GM12801 (cell line): ENCODE data around the gene TMEM130.

Experiments
- CTCF ChIP-seq: IDR thresholded peaks from one replicate; pipeline ENCODE4 v1.5.1; 2011; ENCODE audit warnings: control low read depth; ENCODE audit not compliant: insufficient read length; ENCODE audit errors: extremely low read depth

The TMEM130 gene

GRCh38 chr7:98869027-98869596 is 702 bp downstream of the TMEM130 start:
- no peak for TF ChIP-seq CTCF

GRCh38 chr7:98868450-98868849 is 1.4 kb downstream of the TMEM130 start:
- no peak for TF ChIP-seq CTCF

- TF ChIP-seq CTCF, result no peak
Measured at GRCh38 chr7:98866765-98867164, 3.0 kb downstream of the TMEM130 start.

GRCh38 chr7:98866351-98866750 is 3.5 kb downstream of the TMEM130 start:
- TF ChIP-seq CTCF, result no peak

GRCh38 chr7:98864731-98865453 is 4.9 kb downstream of the TMEM130 start:
- no peak for TF ChIP-seq CTCF

DNA sequence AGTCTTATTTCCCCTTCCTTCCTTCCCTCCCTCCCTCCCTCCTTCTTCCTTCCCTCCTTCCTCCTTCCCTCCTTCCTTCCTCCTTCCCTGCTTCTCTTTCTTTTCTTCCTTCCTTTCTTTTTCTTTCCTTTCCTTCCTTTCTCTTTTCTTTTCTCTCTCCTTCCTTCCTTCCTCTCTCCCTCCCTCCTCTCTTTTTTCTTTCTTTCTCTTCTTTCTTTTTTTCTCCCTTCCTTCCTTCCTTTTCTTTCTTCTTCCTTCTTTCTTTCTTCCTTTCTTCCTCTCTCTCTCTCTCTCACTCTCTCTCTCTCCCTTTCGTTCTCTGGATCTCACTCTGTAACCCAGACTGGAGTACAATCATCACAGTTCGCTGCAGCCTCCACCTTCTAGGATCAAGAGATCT is 6.2 kb downstream of the TMEM130 start:
- TF ChIP-seq CTCF, result no peak

DNA sequence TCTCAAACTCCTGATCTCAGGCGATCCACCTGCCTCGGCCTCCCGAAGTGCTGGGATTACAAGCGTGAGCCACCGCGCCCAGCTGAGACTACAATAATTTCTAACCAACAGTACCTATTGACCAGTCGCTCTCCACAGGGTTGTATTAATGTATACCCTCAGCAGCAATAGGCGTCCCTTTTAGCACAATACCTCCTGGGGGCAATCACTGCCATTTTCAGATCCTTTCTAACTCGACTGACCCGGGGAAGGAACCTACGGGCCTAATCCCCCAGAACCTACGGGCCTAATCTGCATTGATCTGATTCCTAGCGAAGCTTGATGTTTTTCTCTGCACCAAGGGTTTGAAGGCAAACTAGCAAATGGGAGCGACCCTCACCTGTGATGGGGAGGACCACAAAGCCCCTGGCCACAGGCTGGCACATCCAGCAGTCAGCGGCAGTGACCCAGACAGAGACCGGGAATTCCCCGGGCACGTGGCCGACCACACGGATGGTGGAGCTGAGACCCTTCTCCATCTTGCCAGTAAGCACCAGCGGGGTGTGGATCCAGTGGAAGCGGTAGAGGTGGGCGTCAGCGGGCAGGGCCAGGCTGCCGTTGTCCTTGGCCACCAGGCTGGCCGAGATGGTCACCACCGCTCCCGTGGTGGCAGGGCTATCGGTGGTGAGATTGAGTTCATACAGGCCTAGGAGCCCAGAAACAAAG is 6.9 kb downstream of the TMEM130 start:
- no peak for TF ChIP-seq CTCF
